CD4-positive, alpha-beta T cell treated with Interleukin-1 beta for 1 hour (primary cell): ENCODE results near the gene CASK.
A peak's percentile ranks its signal among the peaks of the same experiment; 100 is the strongest.
"Not testable (repeated sequence)": the region's sequence is repeated elsewhere in the genome, so short reads cannot be mapped to it uniquely, and the experiment has no call there.

Source experiments
- DNase-seq, 2 donors: peaks; one replicate each; pipeline ENCODE4 v3.0.0-alpha.2; 2020 to 2022

The CASK gene

GRCh38 chrX:41722816-41723618, 200.3 kb downstream of the CASK start:
- DNase-seq: no peak

DNA sequence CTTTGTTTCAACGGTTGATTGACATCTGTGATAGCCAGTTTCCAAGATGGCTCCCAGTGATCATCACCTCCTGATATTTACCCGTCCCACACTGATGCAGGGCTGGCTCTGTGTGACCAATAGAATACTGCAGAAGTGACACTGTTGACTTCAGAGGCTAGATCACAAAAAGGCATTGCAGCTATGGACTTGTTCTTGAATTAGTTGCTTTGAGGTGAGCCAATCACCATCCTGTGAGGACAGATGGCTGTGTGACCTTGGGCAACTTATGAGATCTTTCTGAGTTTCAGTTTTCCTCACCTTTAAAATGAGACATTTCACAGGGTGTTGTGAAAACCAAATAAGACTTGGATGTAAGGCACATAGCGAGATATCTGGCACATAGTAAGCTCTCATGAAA, 201.1 kb downstream of the CASK start:
- DNase-seq: no peak

DNA sequence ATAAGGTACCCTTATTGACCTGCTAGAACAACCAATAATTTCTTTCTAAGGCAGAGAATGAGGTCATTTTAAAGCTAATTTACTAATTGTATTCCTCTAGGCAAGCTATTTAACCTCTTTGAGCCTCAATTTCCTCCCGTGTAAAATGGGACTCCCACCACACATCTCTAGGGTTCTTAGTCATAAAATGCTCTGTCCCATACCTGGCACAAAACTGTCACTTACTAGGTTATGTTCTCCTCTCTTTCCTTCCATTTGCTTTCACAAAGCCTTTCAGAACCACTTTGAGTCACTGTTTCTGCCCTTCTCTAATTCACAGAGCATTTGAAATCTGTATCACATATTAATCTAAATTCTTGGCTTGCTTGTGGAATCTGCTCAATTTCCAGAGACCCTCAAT, 201.8 kb downstream of the CASK start:
- no peak for DNase-seq

- peak; percentile 47 to 50 for DNase-seq
Measured at GRCh38 chrX:41720125-41720779, 203.1 kb downstream of the CASK start.

- not testable (repeated sequence) for DNase-seq
Measured at GRCh38 chrX:41719610-41720009, 203.7 kb downstream of the CASK start.

DNA sequence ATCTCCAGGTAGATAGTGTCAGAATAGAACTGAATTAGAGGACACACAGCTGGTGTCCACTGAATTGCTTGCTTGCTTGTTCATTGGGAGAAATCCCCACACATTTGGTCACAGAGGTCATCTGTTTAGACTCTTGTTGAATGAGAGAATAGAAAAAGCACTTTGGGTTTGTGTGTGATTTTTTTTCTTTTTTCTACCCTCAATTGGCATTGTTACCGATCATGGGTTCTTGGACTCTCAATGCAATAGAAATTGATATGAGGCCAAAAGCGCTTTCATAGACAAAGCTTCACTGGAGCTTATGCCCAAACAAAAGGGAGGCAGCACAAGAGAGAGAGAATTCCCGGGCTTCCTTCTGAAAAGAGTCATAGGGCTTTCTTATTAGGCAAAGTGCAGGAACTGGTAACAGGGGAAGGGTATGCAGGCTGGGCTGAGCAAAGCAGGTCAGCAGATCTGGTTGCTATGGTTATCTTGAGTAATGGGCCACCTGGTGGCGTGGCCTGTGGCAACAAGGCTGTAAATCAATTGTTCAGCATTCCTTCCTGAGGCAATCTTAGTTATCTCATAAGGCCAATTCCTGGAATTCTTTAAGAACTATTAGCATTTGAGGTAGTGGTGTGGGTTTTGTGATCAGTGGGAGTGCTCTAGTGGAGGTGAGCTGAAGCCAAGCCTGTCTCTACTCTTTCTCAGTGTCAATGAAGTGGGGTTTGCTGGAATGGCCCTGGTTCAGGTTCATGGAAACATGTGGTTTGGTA, 204.7 kb downstream of the CASK start:
- DNase-seq: no peak

GRCh38 chrX:41716767-41717473, 206.4 kb downstream of the CASK start:
- DNase-seq: no peak

DNA sequence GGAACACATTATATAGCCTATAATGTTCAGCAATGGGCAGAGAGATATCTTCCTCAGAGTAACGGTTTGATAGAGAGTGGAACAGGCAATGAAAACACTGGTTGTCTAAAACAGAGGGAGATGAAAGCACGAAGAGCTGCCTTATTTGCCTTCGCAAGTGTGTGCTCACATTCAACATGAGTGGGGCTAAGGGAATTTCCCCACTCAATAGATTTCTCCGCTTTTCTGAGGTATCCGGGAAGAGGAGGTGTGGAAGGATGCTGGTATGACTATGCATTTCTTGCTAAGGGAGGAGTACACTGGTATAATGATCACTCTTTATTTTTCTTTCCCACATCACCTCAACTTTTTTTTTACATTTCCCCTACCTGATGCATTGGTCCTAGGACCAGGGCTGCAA, 207.1 kb downstream of the CASK start:
- DNase-seq: no peak

- no peak for DNase-seq
Measured at GRCh38 chrX:41711021-41711667, 212.2 kb downstream of the CASK start.

DNA sequence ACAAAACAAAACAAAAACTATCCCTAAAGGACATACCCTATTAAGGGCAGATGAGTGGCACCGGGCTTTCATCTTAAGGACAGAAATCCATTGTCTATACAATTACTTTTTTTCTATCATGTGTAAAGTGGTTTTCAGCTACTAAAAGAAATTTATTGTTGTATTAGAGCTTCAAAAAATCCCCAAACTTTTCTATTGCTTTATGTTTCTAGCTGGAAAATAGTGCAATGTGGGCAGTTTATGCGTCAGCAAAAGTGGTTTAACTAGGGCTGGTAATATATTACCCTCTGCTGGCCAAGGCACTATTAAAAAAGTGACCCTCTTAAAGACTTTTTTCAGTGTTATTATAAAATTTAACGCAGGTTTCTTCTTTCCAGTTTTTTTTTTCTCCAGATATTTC, 214.9 kb downstream of the CASK start:
- no peak for DNase-seq

GRCh38 chrX:41707218-41707617, 216.1 kb downstream of the CASK start:
- no peak for DNase-seq

GRCh38 chrX:41705680-41706374, 217.5 kb downstream of the CASK start:
- DNase-seq: peak in 1 of 2 donors; percentile 9

DNA sequence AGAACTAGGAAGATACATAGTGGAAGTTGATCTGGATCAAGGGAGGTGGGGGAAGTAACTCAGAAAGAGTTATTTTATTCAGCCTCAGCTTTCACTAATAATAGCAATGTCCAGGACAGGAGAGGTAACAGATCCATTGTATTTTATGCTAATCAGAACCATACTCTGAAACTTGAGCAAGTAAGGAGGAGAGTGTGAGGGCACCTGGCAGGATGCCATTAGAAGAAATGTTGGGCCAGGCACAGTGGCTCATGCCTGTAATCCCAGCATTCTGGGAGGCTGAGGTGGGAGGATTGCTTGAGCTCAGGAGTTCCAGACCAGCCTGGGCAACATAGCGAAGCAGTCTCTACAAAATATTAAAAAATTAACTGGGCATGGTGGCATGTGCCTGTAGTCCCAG, 218.3 kb downstream of the CASK start:
- DNase-seq: no peak

- no peak for DNase-seq
Measured at GRCh38 chrX:41703574-41704029, 219.8 kb downstream of the CASK start.

DNA sequence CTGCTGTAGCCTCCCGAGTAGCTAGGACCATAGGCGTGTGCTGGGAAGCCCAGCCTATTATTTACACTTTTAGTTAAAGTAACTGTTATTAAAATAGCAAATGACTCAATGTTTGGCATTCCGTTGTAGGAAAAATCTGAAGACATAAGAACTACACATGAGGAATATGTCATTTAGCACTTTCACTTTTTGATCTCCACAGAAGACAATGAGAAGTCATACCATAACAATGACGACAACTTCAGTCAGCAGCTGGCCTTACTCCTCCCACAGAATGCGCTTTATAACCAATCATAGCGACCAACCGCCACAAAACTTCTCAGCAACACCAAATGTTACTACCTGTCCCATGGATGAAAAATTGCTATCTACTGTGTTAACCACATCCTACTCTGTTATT, 227.9 kb downstream of the CASK start:
- peak in 1 of 2 donors; percentile 31 for DNase-seq

- no peak for DNase-seq
Measured at GRCh38 chrX:41693024-41693423, 230.3 kb downstream of the CASK start.

DNA sequence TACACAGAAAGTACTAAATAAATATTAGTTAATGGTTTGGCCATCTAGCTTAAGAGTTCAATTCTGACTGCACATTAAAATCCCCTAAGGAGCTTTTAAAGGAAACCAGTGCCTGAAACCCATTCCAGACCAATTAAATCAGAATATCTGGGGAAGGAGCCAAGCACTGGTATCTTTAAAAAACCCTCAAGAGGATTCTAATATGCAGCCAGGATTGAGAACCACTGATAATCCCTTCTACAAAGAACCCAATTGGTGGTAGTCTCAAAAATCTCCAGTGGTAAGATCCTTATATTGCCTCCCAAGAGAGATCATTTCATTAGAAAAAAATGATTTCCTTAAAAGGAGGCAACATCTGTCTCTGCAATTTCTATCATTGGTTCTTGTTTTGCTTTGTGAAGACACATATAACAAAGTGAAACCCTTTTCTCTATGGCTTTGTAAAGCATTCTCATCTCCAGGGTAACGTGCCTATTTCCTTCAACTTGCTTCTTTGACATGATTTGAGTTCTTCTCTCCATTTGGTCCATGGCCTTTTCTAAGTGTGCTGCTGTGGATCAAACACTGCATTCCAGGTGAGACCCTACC, 231.1 kb downstream of the CASK start:
- no peak for DNase-seq

- DNase-seq: no peak
Measured at GRCh38 chrX:41689711-41690110, 233.6 kb downstream of the CASK start.

GRCh38 chrX:41688835-41689234, 234.5 kb downstream of the CASK start, which contains the start of gene GPR34:
GPR34 (plus strand) TSS chrX:41688973; CDS start chrX:41695634, 6,661 bp downstream.
- DNase-seq: no peak

DNA sequence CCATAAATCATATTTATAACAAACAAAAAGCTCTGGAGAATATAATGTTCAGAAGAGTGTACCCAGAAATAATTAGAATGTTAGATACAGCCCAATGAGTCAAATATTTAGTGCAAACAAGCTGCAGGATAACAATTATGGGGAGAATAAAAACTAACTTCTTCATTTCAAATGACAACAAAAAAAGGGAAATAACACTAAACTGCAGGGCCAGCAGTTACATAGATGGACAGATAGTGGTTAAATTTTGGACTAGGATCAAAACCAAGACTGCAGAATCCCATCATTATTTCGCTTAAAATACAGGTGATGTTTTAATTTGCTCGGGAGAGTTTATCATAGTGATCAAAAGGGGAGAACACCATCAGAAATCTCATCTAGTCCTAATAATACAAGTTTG, 235.2 kb downstream of the CASK start:
- DNase-seq: no peak

DNA sequence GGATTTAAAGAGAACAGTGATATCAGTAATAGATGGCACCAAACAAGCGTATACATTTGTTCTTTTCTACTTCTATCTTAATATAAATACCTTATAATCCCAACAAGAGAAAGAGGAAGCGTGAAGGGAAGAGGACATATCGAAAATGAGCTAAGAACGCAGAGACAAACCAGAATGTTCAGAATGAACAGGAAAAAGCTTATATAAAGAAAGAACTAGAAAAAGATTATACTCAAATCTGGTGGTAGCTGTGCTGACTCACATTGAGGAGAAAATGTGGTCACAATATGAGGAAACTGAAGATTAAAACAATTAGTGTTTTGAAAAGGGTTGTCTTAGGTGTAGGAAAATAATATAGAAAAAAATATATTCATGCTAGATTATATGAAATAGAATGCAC, 236.6 kb downstream of the CASK start:
- no peak for DNase-seq
